ENCODE data around the gene SLC11A1. TPM values are rescaled to one million over a fixed set of nuclear protein-coding genes. Genes with fewer than 3 reads are reported as not detected.

Gene SLC11A1
- polyA plus RNA-seq (ENCODE audit: insufficient read length in 3 of 3), result 1 to 10 TPM in 1 of 3 donors, under 1 TPM in 2; 0.87 to 1.6 (median 0.99) TPM
- long read RNA-seq, donor 1, result 0 reads
- long read RNA-seq, donor 2, result 0 reads
- long read RNA-seq, donor 3, result 0 reads
- long read RNA-seq, donor 4, result 0 reads
- long read RNA-seq, donor 5, result 0 reads
- long read RNA-seq, donor 6, result 0 reads
- long read RNA-seq, donor 7, result 0 reads
- long read RNA-seq, donor 8, result 0 reads
- long read RNA-seq, donor 9, result 0 reads
- long read RNA-seq, donor 10, result 0 reads
- long read RNA-seq, donor 11, result 0 reads
- long read RNA-seq, donor 12, result 0 reads
- long read RNA-seq, donor 13, result 0 reads
- long read RNA-seq, donor 14, result 0 reads
- long read RNA-seq, donor 15, result 0 reads
- long read RNA-seq, donor 16, result 0 reads

GRCh38 chr2:218381916-218382366, at the start of gene SLC11A1:
TSS of gene SLC11A1 (plus strand) at chr2:218382273. CDS start at chr2:218382369, 96 bp downstream.
- DNase-seq, result no peak

- DNase-seq, result no peak
Observed at GRCh38 chr2:218332288-218332687, 49.8 kb upstream of the SLC11A1 start.

- DNase-seq, result no peak
Observed at GRCh38 chr2:218332920-218333645, 49.0 kb upstream of the SLC11A1 start.

GRCh38 chr2:218334531-218334930, 47.5 kb upstream of the SLC11A1 start:
- no peak for DNase-seq

- DNase-seq, result no peak
Observed at GRCh38 chr2:218340656-218341055, 41.4 kb upstream of the SLC11A1 start.

- no peak for DNase-seq
Observed at GRCh38 chr2:218341381-218341780, 40.7 kb upstream of the SLC11A1 start.

- DNase-seq, result no peak
Observed at GRCh38 chr2:218342837-218343236, 39.2 kb upstream of the SLC11A1 start.

GRCh38 chr2:218343591-218343990, 38.5 kb upstream of the SLC11A1 start:
- no peak for DNase-seq

GRCh38 chr2:218344090-218344754, 37.9 kb upstream of the SLC11A1 start:
- DNase-seq, result no peak

GRCh38 chr2:218344755-218345417, 37.2 kb upstream of the SLC11A1 start:
- DNase-seq, result no peak

- DNase-seq, result peak; percentile 65
Observed at GRCh38 chr2:218345491-218346236, 36.4 kb upstream of the SLC11A1 start.

GRCh38 chr2:218347172-218347571, 34.9 kb upstream of the SLC11A1 start:
- no peak for DNase-seq

- no peak for DNase-seq
Observed at GRCh38 chr2:218354045-218354444, 28.0 kb upstream of the SLC11A1 start.

- DNase-seq, result peak; percentile 20
Observed at GRCh38 chr2:218354850-218355443, 27.1 kb upstream of the SLC11A1 start.

GRCh38 chr2:218357236-218358177, 24.6 kb upstream of the SLC11A1 start:
- DNase-seq, result no peak

GRCh38 chr2:218360453-218360852, 21.6 kb upstream of the SLC11A1 start:
- DNase-seq, result no peak

- DNase-seq, result no peak
Observed at GRCh38 chr2:218362606-218363005, 19.5 kb upstream of the SLC11A1 start.

- DNase-seq, result no peak
Observed at GRCh38 chr2:218363736-218364135, 18.3 kb upstream of the SLC11A1 start.

GRCh38 chr2:218364196-218364595, 17.9 kb upstream of the SLC11A1 start:
- no peak for DNase-seq
